HCT116 (cell line): ENCODE measurements around the gene RHNO1. TPM values are rescaled to one million over a fixed set of nuclear protein-coding genes. Genes with fewer than 3 reads are reported as not detected.

Experiments
- ATAC-seq: fragments of 200-7000 bp; cut with Tn5 transposase; 2 replicates; pipeline ENCODE4 v1.9.1; 2020; ENCODE audit warnings: mild to moderate bottlenecking, moderate library complexity
- BruUV-seq: library from RNA; stranded (reverse); fragments of 400-500 nt; replicated peaks from 2 replicates; lab custom pipeline; 2021; lab: Mats Ljungman, UMichigan
- CTCF ChIA-PET: fragments of 300-600 bp; sonication (Branson Sonifier 250); formaldehyde crosslinking; loops from one replicate; lab custom pipeline; 2021; ENCODE audit warnings: antibody characterized with exemption; lab: Charles Lee
- POLR2A ChIA-PET: fragments of 300-600, 350-600 bp; sonication (Branson Sonifier 250); formaldehyde crosslinking; loops from one replicate; lab custom pipeline; 2021; ENCODE audit warnings: antibody characterized with exemption; lab: Charles Lee
- RAD21 ChIA-PET, 2 experiments: fragments of 300-600 bp; sonication (Branson Sonifier 250); formaldehyde crosslinking; loops; one replicate each; lab custom pipeline; 2023; ENCODE audit warnings: low total read pairs in 2 of 2; ENCODE audit not compliant: uncharacterized antibody in 2 of 2, unreplicated experiment in 2 of 2, low non-redundant PET in 1 of 2; lab: Charles Lee
- DNase-seq: peaks from one replicate; pipeline ENCODE4 v3.0.0-alpha.2; 2010; ENCODE audit warnings: low read depth, low spot score
- H2AFZ ChIP-seq: fragments of 200-600 bp; shearing (Covaris generic), sonication (generic); 2 replicates; pipeline ENCODE4 v1.6.1; 2017; ENCODE audit warnings: low read depth, mixed run types, mixed read lengths, antibody characterized with exemption, low read length; ENCODE audit not compliant: poor library complexity, severe bottlenecking
- H3K27ac ChIP-seq: 2 replicates; pipeline ENCODE4 v1.5.1; 2012; ENCODE audit warnings: low read depth, low read length
- H3K27me3 ChIP-seq: fragments of 200-600 bp; sonication (generic); 2 replicates; pipeline ENCODE4 v1.6.1; 2016; ENCODE audit warnings: mixed run types, low read length, mixed read lengths; ENCODE audit not compliant: insufficient read depth
- H3K36me3 ChIP-seq, 2 experiments: fragments of 200-500 bp in 1 of 2; fragments of 200-600 bp in 1 of 2; sonication (Bioruptor generic) in 1 of 2; sonication (generic) in 1 of 2; 2 replicates each; pipeline versions ENCODE4 v1.5.1 to v1.6.1; 2014 to 2016; ENCODE audit warnings: low read length in 2 of 2, inconsistent platforms in 1 of 2, mixed read lengths in 1 of 2, mixed run types in 1 of 2; ENCODE audit not compliant: insufficient read depth in 2 of 2, control insufficient read depth in 1 of 2
- H3K4me1 ChIP-seq, 2 experiments: fragments of 200-600 bp in 1 of 2; sonication (generic) in 1 of 2; 2 replicates each; pipeline versions ENCODE4 v1.5.1 to v1.6.1; 2012 to 2017; ENCODE audit warnings: low read length in 2 of 2, inconsistent platforms in 1 of 2, mild to moderate bottlenecking in 1 of 2, mixed read lengths in 1 of 2, mixed run types in 1 of 2, moderate library complexity in 1 of 2; ENCODE audit not compliant: insufficient read depth in 2 of 2, control insufficient read depth in 1 of 2
- H3K4me2 ChIP-seq: fragments of 200-600 bp; sonication (generic); 2 replicates; pipeline ENCODE4 v1.6.1; 2017; ENCODE audit warnings: mixed run types, low read length, mixed read lengths
- H3K4me3 ChIP-seq, 2 experiments: fragments of 200-600 bp in 1 of 2; sonication (generic) in 1 of 2; replicated peaks in 1 of 2; 2 replicates each; pipeline ENCODE4 v1.5.1; 2011 to 2016; ENCODE audit warnings: low read length in 2 of 2, control low read depth in 1 of 2, low read depth in 1 of 2, mild to moderate bottlenecking in 1 of 2, mixed read lengths in 1 of 2, mixed run types in 1 of 2
- H3K79me2 ChIP-seq: fragments of 200-600 bp; sonication (generic); 2 replicates; pipeline ENCODE4 v1.6.1; 2017; ENCODE audit warnings: mild to moderate bottlenecking, mixed run types, low read length, moderate library complexity, mixed read lengths; ENCODE audit not compliant: insufficient read depth
- H3K9ac ChIP-seq: fragments of 200-600 bp; sonication (generic); 2 replicates; pipeline ENCODE4 v1.6.1; 2016; ENCODE audit warnings: low read length, mixed read lengths
- H3K9me2 ChIP-seq: fragments of 200-600 bp; sonication (generic), shearing (Covaris generic); 2 replicates; pipeline ENCODE4 v1.6.1; 2017; ENCODE audit warnings: mixed run types, mild to moderate bottlenecking, moderate library complexity; ENCODE audit not compliant: insufficient read depth
- H3K9me3 ChIP-seq, 2 experiments: fragments of 200-500 bp in 1 of 2; fragments of 200-600 bp in 1 of 2; sonication (Bioruptor generic) in 1 of 2; sonication (generic) in 1 of 2; 2 replicates each; pipeline ENCODE4 v1.6.1; 2014 to 2017; ENCODE audit warnings: low read length in 2 of 2, mixed read lengths in 2 of 2, inconsistent platforms in 1 of 2, low read depth in 1 of 2, mild to moderate bottlenecking in 1 of 2, mixed run types in 1 of 2, moderate library complexity in 1 of 2; ENCODE audit not compliant: control insufficient read depth in 1 of 2, insufficient read depth in 1 of 2
- H4K20me1 ChIP-seq: fragments of 200-600 bp; sonication (generic), shearing (Covaris generic); 2 replicates; pipeline ENCODE4 v1.6.1; 2017; ENCODE audit warnings: mixed run types, mild to moderate bottlenecking, moderate library complexity; ENCODE audit not compliant: insufficient read depth
- CTCF ChIP-seq, 3 experiments: fragments of 200-600 bp in 1 of 3; sonication (generic) in 1 of 3; IDR thresholded peaks in 2 of 3; conservative IDR thresholded peaks in 1 of 3; 2 replicates each; pipeline ENCODE4 v1.5.1; 2012 to 2017; ENCODE audit warnings: low read depth in 2 of 3, low read length in 2 of 3, antibody characterized with exemption in 1 of 3, borderline replicate concordance in 1 of 3, control low read depth in 1 of 3, mild to moderate bottlenecking in 1 of 3, mixed read lengths in 1 of 3, mixed run types in 1 of 3, moderate library complexity in 1 of 3; ENCODE audit not compliant: insufficient read depth in 1 of 3
- ELF1 ChIP-seq: IDR thresholded peaks from 2 replicates; pipeline ENCODE4 v1.6.1; 2012; ENCODE audit warnings: low read depth, borderline replicate concordance
- EZH2 ChIP-seq: fragments of 200-600 bp; sonication (generic); IDR thresholded peaks from 2 replicates; pipeline ENCODE4 v1.6.1; 2017; ENCODE audit warnings: antibody characterized with exemption, mixed run types
- FOSL1 ChIP-seq: IDR thresholded peaks from 2 replicates; pipeline ENCODE4 v1.6.1; 2012; ENCODE audit warnings: low read depth
- MAX ChIP-seq: IDR thresholded peaks from 2 replicates; pipeline ENCODE4 v1.6.1; 2012
- POLR2AphosphoS5 ChIP-seq: IDR thresholded peaks from 2 replicates; pipeline ENCODE4 v1.6.1; 2011; ENCODE audit warnings: mild to moderate bottlenecking, low read depth, low read length, moderate library complexity
- REST ChIP-seq: IDR thresholded peaks from 2 replicates; pipeline ENCODE4 v1.6.1; 2012; ENCODE audit warnings: low read depth
- SIN3A ChIP-seq: IDR thresholded peaks from 2 replicates; pipeline ENCODE4 v1.6.1; 2012; ENCODE audit warnings: low read depth
- SP1 ChIP-seq: IDR thresholded peaks from 2 replicates; pipeline ENCODE4 v1.6.1; 2012; ENCODE audit warnings: low read depth
- SRF ChIP-seq: IDR thresholded peaks from 2 replicates; pipeline ENCODE4 v1.6.1; 2012; ENCODE audit warnings: low read depth
- TCF7L2 ChIP-seq: IDR thresholded peaks from 2 replicates; pipeline ENCODE4 v1.7.0; 2011; ENCODE audit warnings: borderline replicate concordance, inconsistent platforms; ENCODE audit not compliant: insufficient read depth, insufficient read length; ENCODE audit errors: extremely low read depth
- intact Hi-C: fragments of 100-400 bp; cut with micrococcal nuclease; formaldehyde crosslinking; loops from 2 replicates; pipeline ENCODE4 v1.10.0; 2022
- total RNA-seq: library from RNA; stranded (reverse); gene quantifications from one replicate; pipeline ENCODE4 v1.2.1, GENCODE V29; 2021; ENCODE audit not compliant: unreplicated experiment
- TF ChIP-seq, protein P1 (sequence below): IDR thresholded peaks from 2 replicates; pipeline ENCODE4 v1.6.1; 2012

Gene RHNO1
- total RNA-seq, 1 experiment from 2014 or later, result 29.7 TPM

GRCh38 chr12:2858334-2858733 lies 18.7 kb upstream of the RHNO1 start:
- ChIA-PET CTCF (no interaction called here), RAD21 (no interaction called here), POLR2A (no interaction called here)
- H3K36me3 ChIP-seq, result peaks cover 33 to 38% of the 10 kb centered on the region in 2 experiments; a peak in 3 of 4 replicates
- H3K4me3 ChIP-seq, result no peak overlapping the region
- TF ChIP-seq EZH2 (no peak), SP1 (no peak)
- no peak for DNase-seq
- intact Hi-C loops, result no loop called here
- no peak overlapping the region for H3K27ac ChIP-seq
- no peaks in the 10 kb centered on the region for H3K27me3 ChIP-seq
- H4K20me1 ChIP-seq, result no peaks in the 10 kb centered on the region
- no peaks in the 10 kb centered on the region for H3K79me2 ChIP-seq
- ATAC-seq, result no peak
- no peaks in the 10 kb centered on the region for H3K9me3 ChIP-seq
- no TSS peak for BruUV-seq
- no peak overlapping the region for H3K9ac ChIP-seq
- no peak overlapping the region for H3K4me2 ChIP-seq
- peaks cover 0 to 3% of the 10 kb centered on the region in 2 experiments; a peak in 2 of 4 replicates for H3K4me1 ChIP-seq
- no peak overlapping the region for H2AFZ ChIP-seq
- no peaks in the 10 kb centered on the region for H3K9me2 ChIP-seq

DNA sequence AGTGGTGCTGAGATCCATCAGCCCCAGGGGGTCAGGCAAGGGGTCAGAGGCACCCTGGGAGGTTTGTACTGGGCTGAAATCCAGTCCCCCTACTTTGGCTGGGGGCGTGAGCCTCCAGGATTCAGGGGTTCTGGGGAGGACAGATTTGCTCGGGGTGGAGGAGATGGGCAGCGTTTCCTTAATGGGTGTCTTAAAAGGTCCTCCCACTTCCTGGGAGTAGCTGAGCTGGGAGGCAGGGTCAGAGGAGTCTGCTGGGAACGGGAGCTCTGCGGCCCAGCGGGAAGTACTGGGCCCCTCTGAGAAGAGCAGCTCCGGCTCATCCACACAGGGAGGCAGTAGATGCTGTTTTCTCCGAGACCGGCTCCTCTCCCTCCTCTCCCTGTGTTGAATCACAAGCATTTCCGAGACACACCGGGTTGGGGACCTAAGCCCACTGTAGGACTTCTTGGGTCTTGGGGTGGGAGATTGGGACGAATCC lies 18.0 kb upstream of the RHNO1 start:
- Histone ChIP-seq H3K9me2 (no peaks in the 10 kb centered on the region), H3K36me3 (peaks cover 35 to 42% of the 10 kb centered on the region in 2 experiments; a peak in 3 of 4 replicates), H4K20me1 (no peaks in the 10 kb centered on the region), H3K4me3 (no peak overlapping the region), H2AFZ (no peak overlapping the region), H3K79me2 (no peaks in the 10 kb centered on the region), H3K27me3 (no peaks in the 10 kb centered on the region), H3K4me1 (no peaks in the 10 kb centered on the region; a peak in 1 of 4 replicates), H3K9me3 (no peaks in the 10 kb centered on the region), H3K27ac (no peak overlapping the region), H3K4me2 (no peak overlapping the region), H3K9ac (no peak overlapping the region)
- ATAC-seq (no peak), DNase-seq (no peak)
- ChIA-PET RAD21 (no interaction called here), CTCF (no interaction called here), POLR2A (no interaction called here)
- intact Hi-C loops, result no loop called here
- no TSS peak for BruUV-seq
- TF ChIP-seq FOSL1 (no peak), CTCF (IDR thresholded peaks at IDR 0.05 in 2 of 3, conservative IDR thresholded peaks at IDR 0.05 in 1 of 3; ENCODE audit: borderline replicate concordance in 1 of 3, insufficient read depth in 1 of 3, low read depth in 2 of 3, low read length in 2 of 3) (no peak), REST (no peak), TCF7L2 (no peak), SRF (no peak), ELF1 (no peak), SIN3A (no peak), MAX (no peak), POLR2AphosphoS5 (no peak)
- TF ChIP-seq, protein P1, sequence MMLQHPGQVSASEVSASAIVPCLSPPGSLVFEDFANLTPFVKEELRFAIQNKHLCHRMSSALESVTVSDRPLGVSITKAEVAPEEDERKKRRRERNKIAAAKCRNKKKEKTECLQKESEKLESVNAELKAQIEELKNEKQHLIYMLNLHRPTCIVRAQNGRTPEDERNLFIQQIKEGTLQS, result no peak
